ENCODE measurements around the gene NUDT3.

Gene NUDT3

DNA sequence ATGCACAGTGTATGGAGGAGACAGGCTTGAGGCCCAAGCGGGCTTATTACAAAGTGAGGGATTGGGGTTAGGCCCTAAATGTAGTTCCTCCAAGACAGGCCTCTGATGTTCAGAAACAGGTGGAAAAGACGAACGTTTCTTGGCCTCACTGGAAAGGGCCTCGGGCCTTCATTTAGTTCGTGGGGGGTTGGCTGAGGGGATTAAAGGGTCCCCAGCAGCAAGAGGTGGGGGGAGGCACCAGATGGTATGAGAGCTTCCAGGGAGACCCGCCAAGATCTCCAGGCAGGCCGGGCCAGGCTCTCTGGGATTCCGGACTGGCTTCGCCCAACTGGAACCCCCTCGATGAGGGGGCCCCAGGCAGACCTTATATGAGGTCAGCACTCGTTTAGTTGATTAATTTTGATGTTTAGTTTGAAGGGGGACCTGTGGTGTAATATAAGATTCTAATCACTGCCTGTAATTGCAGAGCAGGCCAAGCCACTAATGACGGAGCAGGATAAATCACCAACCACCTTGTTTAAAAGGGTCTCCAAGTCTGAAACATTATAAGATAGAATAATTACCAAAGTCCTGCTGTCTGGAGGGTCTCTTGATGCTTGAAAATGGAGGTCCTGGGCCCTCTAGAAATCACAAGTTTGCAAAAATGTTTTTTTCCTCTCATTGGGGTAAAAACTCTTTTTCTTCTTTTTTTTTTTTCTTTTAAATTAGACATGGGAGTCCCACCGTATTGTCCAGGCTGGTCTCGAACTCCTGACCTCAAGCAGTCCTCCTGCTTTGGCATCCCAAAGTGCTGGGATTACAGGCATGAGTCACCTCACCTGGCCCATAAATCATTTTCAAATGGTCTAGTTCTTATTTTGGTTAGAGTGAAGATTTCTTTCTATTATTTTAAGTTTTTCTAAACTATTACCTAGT is 153.6 kb downstream of the NUDT3 start:
- DNase-seq (ENCODE audit: low spot score) = no peak

DNA sequence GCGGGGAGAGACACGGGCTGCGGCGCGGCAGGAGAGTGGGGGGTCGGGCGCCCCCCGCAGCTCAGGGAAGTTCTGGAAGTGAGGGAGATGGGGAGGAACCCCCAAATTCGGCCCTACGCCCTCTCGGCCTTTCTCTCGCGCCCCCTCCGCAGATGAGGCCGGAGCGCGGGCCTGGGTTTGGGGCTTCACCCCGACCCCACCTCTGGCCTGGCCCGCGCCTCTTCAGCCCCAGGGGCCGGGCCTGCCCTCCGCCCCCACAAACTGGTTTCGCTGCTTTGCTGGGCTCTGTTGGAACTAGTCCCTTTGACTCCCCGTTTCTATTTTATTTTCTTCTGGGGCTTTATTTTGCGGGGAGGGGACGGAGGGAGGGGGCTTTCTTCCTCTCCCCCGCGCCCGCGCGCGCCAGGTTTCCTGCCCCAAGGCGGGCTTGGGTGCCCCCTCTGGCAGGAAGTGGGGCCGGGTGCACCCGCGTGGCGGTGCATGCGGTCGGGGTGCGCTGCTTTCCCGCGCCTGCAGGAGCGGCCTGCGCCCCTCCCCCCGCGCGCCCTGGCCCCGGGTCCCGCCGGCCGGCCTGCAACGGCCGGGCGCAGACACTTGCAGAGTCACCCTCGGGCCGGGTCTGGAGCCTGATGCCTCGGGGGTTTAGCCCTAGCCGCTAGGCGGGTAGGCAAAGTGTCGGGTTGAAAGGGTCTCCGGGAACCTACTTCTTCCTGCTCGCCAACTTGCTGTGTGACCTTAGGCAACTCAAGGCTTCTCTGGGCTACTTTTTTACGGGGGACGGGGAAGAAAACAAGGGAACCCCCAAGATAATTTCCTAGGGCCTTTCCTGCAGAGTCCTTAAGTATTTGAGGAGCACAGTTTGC is 154.5 kb downstream of the NUDT3 start:
- DNase-seq (ENCODE audit: low spot score) = peak; percentile 78

DNA sequence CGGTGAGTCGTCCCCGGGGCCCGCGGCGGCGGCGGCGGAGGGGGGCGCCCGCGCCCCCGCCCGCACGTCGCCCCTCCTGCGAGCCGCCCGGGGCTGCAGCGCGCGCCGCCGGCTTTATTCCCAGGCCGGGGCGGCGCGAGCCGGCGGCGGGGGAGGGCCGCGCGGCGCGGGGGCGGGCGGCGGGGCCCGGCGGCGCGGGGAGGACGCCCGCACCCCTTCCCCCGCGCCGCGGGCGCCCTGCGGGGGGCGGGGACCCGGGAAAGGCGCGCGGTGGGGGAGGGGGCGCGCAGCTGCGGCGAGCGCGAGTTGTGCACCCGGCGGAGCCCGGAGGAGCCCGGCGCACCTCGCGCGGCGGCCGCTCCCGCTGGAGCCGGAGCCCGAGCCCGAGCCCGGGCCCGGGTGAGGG is 155.2 kb downstream of the NUDT3 start:
- no peak for DNase-seq (ENCODE audit: low spot score)

DNA sequence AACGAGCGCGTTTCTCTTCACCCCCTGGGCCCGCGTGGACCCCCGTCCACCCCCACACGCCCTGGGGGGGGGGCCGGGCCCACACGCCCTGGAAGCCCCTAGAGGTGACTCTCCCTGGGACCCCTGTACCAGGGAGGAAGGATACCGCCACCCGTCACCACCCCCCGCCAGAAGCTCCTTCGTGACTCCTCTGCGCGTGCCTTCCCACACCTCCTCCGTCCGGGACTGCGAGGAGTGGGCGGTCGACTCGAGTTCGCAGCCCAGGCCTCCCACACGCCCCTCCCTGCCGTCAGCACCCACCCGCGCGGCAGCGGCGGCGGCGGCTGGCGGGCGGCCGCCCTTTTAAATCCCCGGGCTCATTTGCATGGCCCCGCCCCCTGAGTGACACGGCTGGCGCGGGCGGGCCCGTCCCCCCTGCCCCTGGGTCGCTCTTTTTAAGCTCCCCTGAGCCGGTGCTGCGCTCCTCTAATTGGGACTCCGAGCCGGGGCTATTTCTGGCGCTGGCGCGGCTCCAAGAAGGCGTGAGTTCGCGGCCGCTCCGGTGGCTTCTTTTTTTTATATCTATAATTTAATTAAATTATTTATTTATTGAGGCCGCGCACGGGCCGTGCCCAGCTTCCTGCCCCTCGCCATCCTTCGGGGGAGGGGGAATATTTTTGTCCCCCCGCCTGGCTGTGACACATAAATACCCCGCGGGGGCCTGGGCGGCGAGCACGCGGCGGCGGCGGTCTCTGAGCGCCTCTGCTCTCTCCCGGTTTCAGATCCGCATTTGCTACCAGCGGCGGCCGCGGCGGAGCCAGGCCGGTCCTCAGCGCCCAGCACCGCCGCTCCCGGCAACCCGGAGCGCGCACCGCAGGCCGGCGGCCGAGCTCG is 155.8 kb downstream of the NUDT3 start, which contains the start of gene HMGA1:
HMGA1 (plus strand) TSS at position 431 of the 873 bp plus-strand sequence. CDS start 3,908 bp downstream, outside the sequence.
- DNase-seq (ENCODE audit: low spot score) = peak; percentile 89

DNA sequence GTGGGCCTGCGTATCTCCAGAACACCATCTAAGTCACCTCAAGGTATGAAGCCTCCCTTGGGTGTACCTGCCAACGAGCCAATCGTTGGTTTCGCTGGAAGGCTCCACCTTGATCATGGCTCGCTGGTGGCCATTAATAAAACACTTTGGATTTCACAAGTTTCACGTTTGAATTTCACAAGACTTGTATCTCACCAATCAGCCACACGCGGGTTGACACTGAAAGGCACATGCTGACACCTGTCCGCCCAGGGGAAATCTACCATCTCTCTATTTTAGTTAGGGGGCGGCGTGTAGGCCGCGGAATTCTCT is 156.4 kb downstream of the NUDT3 start:
- DNase-seq (ENCODE audit: low spot score) = peak; percentile 52

DNA sequence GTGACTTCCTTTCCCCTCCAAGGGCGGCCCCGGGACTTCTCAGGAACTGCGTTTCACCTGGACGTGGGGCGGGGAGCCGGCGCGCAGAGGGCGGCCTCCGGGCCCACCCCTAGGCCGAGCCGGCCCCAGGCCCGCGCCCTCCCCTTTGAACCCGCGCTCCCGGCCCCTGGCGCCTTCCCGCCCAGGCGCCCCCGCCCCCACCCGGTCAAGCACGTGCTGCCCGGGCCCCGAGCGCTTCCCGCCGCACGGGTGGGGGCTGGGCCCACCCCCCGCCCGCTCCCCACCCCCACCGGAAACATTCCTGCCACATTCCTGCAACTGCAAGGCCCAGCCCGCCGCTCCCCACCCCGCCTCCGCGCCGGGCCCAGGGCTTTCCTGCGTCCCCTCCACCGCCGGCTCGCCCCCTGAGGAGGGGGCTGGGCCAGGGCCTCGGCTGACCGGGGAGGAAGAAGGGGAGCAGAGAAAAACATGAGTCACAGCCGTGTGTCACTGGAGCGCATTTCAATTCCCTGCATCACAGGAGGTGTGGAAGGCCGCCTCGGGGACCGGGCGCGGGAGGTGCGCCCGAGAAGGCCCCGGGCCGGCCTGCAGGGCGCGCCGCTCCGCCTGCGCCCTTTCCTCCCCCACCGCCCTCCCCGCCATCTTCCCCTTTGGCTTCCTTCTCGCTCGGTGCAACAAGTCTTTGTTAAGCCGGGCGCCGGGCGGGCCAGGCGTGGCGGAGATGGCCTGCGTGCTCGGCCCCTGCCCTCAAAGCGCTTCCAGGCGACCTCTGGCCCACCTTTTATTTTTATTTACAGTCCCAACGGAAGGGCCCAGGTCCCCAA is 156.9 kb downstream of the NUDT3 start:
- peak; percentile 64 for DNase-seq (ENCODE audit: low spot score)

DNA sequence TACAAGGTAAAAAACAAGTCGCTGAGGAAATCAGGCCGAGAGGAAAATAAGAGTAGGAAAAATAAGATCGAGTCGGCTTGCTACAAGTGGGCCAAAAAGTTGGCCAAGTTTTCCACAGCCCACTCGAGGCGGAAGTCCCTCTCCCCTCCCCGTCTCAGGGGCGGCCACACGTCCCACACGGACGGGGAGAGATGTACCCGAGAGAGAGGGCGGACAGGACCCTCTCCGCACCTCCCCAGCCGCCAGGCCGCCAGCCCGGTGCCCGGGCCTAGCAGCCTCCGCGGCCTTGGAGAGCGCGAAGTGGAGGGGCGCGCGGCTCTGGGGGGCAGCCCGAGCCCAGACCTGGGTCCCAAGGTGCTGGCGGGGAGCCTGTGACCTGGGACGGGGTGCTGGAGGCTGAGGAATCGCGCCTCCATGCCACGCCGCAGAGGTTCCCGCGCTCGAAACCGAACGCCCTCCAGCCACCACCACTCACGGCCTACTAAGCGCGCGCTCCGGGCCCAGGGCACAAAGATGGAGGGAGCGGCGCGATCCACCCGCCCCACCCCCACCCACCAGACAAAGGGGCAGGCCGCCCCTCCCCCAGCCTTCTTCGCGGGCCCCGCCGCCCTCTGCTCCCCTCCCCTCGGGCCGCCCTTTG is 157.7 kb downstream of the NUDT3 start:
- DNase-seq (ENCODE audit: low spot score) = no peak

DNA sequence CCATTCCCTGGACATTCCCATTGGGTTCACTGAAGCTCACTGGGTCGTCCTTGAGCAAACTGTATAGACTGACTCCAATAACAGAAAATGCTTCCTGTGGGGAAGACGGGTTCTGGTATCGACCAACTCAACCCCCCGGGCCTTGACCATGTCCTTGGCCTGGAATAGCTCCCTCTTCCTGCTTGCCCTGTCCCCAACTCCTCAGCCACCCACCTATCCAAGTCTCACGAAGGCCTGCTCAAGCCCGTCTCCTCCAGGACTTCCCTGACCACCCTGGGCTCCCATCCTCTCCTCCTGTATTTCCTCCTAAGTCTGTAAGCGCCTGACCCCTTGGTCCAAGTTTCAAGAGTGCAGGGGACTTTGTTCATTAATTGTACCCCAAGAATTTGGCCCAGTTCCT is 158.6 kb downstream of the NUDT3 start:
- DNase-seq (ENCODE audit: low spot score) = no peak

DNA sequence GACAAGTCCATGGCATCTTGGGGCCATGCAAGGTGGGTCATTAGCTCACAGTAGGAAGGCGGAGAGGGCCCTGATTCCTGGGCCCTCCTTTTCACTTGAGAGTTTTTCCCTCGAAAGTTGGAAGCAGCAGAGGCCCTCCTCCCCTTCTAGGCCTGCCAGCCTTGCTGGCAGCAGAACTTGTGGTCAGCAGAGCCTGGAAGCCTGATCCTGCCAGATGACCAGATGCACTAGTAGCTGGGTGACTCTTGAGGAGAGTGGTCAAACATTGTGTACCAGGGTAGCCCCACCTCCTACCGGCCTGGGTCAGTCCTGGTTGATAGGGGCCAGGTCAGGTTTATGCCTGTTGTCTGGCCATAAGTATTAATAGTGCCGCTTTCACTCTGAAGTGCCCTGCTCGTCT is 159.6 kb downstream of the NUDT3 start:
- DNase-seq (ENCODE audit: low spot score) = no peak

DNA sequence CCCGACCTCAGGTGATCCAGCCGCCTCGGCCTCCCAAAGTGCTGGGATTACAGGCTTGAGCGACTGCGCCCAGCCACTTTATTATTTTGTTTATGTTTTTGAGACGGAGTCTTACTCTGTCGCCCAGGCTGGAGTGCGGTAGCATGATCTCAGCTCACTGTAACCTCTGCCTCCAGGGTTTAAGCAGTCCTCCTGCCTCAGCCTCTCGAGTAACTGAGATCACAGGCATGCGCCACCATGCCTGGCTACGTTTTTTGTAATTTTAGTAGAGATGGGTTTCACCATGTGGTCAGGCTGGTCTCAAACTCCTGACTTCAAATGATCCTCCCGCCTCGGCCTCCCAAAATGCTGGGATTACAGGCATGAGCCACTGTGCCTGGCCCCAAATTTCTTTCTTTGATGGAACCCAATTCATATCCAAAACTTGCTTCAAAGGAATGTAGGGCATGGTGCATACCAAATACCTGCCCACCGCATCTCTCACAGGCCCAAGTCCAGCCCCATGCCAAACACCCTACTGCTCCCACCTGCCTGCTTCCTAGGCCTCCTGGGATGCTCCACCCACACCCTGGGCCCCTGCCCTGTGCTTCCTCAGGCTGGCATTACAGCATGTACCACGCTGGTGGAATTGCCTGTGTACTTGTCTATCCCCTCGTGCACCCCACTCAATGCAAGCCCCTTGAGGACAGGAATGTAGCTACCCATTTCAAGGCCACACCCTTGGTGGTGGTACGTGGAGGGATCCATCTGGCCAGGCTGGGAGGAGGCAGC is 160.7 kb downstream of the NUDT3 start:
- DNase-seq (ENCODE audit: low spot score) = no peak

DNA sequence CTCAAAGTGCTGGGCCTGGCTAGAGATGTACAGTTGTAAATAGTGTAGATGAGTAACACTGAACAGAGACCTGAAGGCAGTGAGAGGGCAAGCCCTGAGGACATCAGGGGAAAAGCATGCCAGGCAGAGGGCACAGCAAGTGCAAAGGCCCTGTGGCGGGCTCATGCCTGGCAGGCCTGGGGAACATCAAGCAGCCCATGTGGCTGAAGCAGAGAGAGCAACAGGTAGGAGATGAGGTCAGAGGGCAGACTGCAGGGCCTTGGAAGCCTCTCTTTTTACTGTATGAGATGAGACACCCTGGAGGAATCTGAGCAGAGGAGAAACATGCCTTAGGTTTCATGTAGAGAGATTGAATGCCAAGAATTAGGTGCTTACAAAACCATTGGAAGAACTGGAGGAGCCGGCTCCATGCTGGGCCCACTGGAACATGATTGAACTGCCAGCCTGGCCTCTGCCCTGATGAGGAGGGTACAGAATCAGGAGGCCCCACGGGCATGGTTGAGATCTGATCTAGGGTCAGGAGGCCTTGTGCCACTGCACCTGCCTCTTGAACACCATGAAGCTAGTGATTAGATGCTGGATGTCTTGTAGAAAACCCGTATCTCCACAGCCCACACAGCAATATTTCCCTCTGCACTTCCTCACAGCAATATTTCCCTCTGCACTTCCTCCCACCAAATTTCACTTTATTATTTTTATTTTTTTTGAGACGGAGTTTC is 161.7 kb downstream of the NUDT3 start:
- DNase-seq (ENCODE audit: low spot score) = no peak

DNA sequence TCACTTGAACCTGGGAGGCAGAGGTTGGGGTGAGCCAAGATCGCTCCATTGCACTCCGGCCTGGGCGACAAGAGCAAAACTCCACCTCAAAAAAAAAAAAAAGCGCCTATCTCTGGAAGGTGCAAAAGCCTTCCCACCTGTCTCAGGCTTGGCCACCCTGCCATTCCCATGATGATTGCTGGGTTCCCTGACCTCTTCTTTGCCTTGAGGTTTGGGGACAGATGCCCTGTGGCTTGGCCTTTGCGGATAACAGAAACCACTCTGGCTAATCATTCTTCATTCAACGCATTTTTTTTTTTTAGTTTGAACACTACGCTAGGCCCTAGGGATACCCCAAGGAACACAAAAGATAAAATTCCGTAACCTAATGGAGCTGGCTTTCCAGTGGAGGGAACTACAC is 162.6 kb downstream of the NUDT3 start:
- DNase-seq (ENCODE audit: low spot score) = no peak
